Measurements from ENCODE around the gene BCAP29.

BCAP29 gene

GRCh38 chr7:107663196-107663595 is 83.2 kb downstream of the BCAP29 start:
- Histone ChIP-seq H3K36me3 (replicated peaks) (no peaks in the 10 kb centered on the region), H3K27ac (no peak overlapping the region), H3K27me3 (replicated peaks) (no peaks in the 10 kb centered on the region), H3K4me3 (ENCODE audit: low read depth, low read length) (no peak overlapping the region)
- in situ Hi-C loops (cut with HindIII; ENCODE audit: low pct_ligation_motif_present, low sequenced_read_pairs) = no loop called here
- TF ChIP-seq CTCF (IDR thresholded peaks at IDR 0.05; ENCODE audit: low read depth, low read length, missing control alignments) = no peak
- no peak for DNase-seq

GRCh38 chr7:107666790-107667189 is 86.7 kb downstream of the BCAP29 start:
- no peaks in the 10 kb centered on the region for H3K27me3 ChIP-seq (replicated peaks)
- TF ChIP-seq CTCF (IDR thresholded peaks at IDR 0.05; ENCODE audit: low read depth, low read length, missing control alignments) = no peak

GRCh38 chr7:107667341-107667740 is 87.3 kb downstream of the BCAP29 start:
- TF ChIP-seq CTCF (IDR thresholded peaks at IDR 0.05; ENCODE audit: low read depth, low read length, missing control alignments) = no peak
- no peak for DNase-seq
- H3K27ac ChIP-seq = no peak overlapping the region
- no peaks in the 10 kb centered on the region for H3K36me3 ChIP-seq (replicated peaks)
- H3K27me3 ChIP-seq (replicated peaks) = no peaks in the 10 kb centered on the region
- in situ Hi-C loops (cut with HindIII; ENCODE audit: low pct_ligation_motif_present, low sequenced_read_pairs) = no loop called here
- H3K4me3 ChIP-seq (ENCODE audit: low read depth, low read length) = no peak overlapping the region

More at GRCh38 chr7:107666790-107667189, 86.7 kb downstream of the BCAP29 start:
- Histone ChIP-seq H3K27ac (no peak overlapping the region), H3K36me3 (replicated peaks) (no peaks in the 10 kb centered on the region), H3K4me3 (ENCODE audit: low read depth, low read length) (no peak overlapping the region)
- in situ Hi-C loops (cut with HindIII; ENCODE audit: low pct_ligation_motif_present, low sequenced_read_pairs) = no loop called here
- no peak for DNase-seq

- Histone ChIP-seq H3K27me3 (replicated peaks) (no peaks in the 10 kb centered on the region), H3K4me3 (ENCODE audit: low read depth, low read length) (no peak overlapping the region), H3K27ac (no peak overlapping the region), H3K36me3 (replicated peaks) (no peaks in the 10 kb centered on the region)
- no peak for TF ChIP-seq CTCF (IDR thresholded peaks at IDR 0.05; ENCODE audit: low read depth, low read length, missing control alignments)
- in situ Hi-C loops (cut with HindIII; ENCODE audit: low pct_ligation_motif_present, low sequenced_read_pairs) = no loop called here
- DNase-seq = no peak
Measured at GRCh38 chr7:107668296-107668695, 88.2 kb downstream of the BCAP29 start.
